DMS153 treated with DMSO at 0.1 percent for 48 hours (cell line): ENCODE data around the gene GLCCI1.
"Not testable (repeated sequence)": the region's sequence is repeated elsewhere in the genome, so short reads cannot be mapped to it uniquely, and the experiment has no call there.

ENCODE experiments used
- DNase-seq: peaks from one replicate; lab custom pipeline; 2025; ENCODE audit not compliant: unreplicated experiment; lab: John Stamatoyannopoulos, UW

The GLCCI1 gene

GRCh38 chr7:7988706-7989105, 20.1 kb downstream of the GLCCI1 start:
- no peak for DNase-seq

DNA sequence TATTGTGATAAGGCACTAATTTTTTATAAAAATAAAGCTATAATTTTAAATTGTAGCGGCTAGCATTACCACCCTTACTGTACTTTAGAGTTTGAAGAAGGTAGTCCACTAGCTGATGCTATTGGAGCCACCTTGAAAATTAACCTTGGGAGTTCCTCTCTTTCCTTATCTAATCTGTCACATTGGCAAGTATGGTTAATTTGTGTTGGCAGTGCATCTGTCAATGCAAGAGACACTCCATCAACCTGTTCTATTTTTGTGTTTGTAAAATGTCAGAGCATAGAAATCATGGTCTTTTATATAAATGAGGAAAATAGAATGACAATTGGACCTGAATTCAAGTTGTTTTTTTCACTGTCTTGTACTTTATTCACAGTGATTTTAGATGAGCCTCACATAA, 20.5 kb downstream of the GLCCI1 start:
- DNase-seq: no peak

GRCh38 chr7:7989616-7990440, 21.2 kb downstream of the GLCCI1 start:
- no peak for DNase-seq

- DNase-seq: no peak
Measured at GRCh38 chr7:7990441-7990761, 21.8 kb downstream of the GLCCI1 start.

GRCh38 chr7:7992506-7992905, 23.9 kb downstream of the GLCCI1 start:
- no peak for DNase-seq

DNA sequence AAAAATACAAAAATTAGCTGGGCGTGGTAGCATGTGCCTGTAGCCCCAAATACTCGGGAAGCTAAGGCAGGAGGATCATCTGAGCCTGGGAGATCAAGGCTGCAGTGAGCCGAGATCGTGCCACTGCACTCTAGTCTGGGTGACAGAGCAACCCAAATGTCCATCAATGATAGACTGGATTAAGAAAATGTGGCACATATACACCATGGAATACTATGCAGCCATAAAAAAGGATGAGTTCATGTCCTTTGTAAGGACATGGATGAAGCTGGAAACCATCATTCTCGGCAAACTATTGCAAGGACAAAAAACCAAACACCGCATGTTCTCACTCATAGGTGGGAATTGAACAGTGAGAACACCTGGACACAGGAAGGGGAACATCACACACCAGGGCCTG, 26.8 kb downstream of the GLCCI1 start:
- DNase-seq: not testable (repeated sequence)

GRCh38 chr7:7996568-7996967, 28.0 kb downstream of the GLCCI1 start:
- DNase-seq: no peak

DNA sequence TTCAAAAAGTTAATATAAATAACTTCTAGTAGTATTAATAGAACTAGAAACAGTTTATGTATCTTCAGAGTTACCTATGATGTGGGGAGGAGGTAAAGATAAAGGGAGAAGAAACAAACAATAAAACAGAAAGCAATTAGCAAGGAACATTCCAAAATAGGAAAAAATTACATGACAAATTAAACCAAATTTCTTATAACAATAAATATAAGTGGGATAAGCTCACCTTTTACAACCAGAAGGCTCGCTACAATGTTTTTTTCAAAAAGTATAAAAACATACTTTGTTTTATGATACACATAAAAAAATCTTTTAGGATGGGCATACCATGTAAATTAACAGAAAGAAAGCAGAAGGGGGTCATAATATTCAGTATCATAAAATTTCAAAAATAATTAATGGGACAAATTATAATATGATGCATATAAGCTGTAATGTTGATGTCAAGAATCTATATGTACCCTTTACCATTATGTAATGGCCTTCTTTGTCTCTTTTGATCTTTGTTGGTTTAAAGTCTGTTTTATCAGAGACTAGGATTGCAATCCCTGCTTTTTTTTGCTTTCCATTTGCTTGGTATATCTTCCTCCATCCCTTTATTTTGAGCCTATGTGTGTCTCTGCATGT, 31.8 kb downstream of the GLCCI1 start:
- DNase-seq: no peak

GRCh38 chr7:8003077-8003476, 34.5 kb downstream of the GLCCI1 start:
- no peak for DNase-seq

DNA sequence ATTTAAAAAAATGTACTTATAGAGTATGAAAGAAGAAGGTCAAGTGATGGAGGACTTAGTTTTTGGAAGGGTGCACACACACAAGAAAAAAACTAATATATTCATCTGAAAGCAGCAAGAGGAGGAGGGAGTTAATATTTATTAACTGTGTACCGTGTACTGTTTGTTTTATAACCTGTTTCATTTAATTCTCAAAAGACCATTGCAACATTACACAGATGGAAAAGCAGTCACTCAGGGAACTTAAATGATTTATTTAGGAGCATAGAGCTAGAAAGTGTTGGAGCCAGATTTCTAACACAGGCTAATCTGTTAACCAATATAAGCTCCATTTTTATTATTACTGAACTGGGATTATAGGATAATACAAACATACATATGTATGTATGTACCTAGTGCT, 36.7 kb downstream of the GLCCI1 start:
- DNase-seq: no peak

GRCh38 chr7:8014399-8014798, 45.8 kb downstream of the GLCCI1 start:
- DNase-seq: no peak

GRCh38 chr7:8015100-8015745, 46.6 kb downstream of the GLCCI1 start:
- DNase-seq: no peak

- no peak for DNase-seq
Measured at GRCh38 chr7:8015746-8016120, 47.1 kb downstream of the GLCCI1 start.

GRCh38 chr7:8017423-8017822, 48.8 kb downstream of the GLCCI1 start:
- no peak for DNase-seq

DNA sequence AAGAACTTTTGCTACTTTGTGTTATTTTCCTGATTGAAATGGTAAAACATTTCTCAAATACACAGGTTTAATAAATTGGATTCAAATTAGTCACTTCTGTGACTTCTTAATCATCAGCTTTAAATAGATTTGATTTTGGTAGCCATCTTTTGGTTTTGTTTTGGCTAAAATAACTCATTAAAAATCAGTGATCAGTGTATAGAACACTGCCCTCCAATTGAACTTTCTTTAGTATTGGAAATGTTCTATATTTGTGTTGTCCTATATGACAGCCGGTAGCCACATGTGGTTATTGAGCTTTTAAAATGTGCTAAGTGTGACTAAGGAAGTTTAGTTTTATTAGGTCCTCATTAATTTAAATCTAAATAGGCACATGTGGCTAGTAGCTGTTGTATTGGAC, 50.4 kb downstream of the GLCCI1 start:
- no peak for DNase-seq

- DNase-seq: no peak
Measured at GRCh38 chr7:8022628-8023027, 54.0 kb downstream of the GLCCI1 start.

- no peak for DNase-seq
Measured at GRCh38 chr7:8035192-8035591, 66.6 kb downstream of the GLCCI1 start.

GRCh38 chr7:8035647-8036518, 67.3 kb downstream of the GLCCI1 start:
- no peak for DNase-seq

- no peak for DNase-seq
Measured at GRCh38 chr7:8037151-8037550, 68.6 kb downstream of the GLCCI1 start.

DNA sequence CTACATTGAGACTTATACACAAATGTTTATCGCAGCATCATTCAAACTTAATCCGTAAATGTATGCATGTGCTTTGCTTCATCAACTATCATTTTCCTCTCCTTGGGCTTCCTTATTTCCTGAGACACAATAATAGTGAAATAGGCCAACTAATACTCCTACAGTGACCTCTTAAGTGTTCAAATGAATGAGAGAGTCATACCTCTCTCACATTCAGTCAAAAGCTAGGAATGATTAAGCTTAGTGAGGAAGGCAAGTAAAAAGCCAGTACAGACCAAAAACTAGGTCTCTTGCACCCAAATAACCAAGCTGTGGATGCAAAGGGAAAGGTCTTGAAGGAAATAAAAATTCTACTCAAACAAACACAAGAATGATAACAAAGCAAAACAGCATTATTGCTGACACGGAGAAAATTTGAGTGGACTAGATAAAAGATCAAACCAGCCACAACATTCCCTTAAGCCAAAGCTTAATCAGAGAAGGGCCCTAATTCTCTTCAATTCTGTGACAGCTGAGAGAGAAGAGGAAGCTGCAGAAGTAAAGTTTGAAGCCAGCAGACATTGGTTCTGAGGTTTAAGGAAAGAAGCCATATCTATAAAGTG, 72.3 kb downstream of the GLCCI1 start:
- no peak for DNase-seq
